Stimulated activated CD8-positive, alpha-beta memory T cell treated with anti-CD3 and anti-CD28 coated beads, Interleukin-2, amount 100 ng/mL, for 48 hours (primary cell): ENCODE data around the gene TMTC1.

Experiments
- DNase-seq, 2 donors: peaks; one replicate each; pipeline ENCODE4 v3.0.0-alpha.2; 2020; ENCODE audit warnings: low read depth in 2 of 2

TMTC1 gene

GRCh38 chr12:29780084-29780483 is 3.7 kb downstream of the TMTC1 start:
- no peak for DNase-seq

GRCh38 chr12:29778531-29778930 is 5.2 kb downstream of the TMTC1 start:
- DNase-seq = no peak

- no peak for DNase-seq
Observed at GRCh38 chr12:29773076-29773475, 10.7 kb downstream of the TMTC1 start.

- no peak for DNase-seq
Observed at GRCh38 chr12:29771786-29772185, 12.0 kb downstream of the TMTC1 start.

GRCh38 chr12:29771165-29771564 is 12.6 kb downstream of the TMTC1 start:
- no peak for DNase-seq

GRCh38 chr12:29769162-29769858 is 14.4 kb downstream of the TMTC1 start:
- no peak for DNase-seq

- DNase-seq = no peak
Observed at GRCh38 chr12:29768372-29768771, 15.4 kb downstream of the TMTC1 start.

- no peak for DNase-seq
Observed at GRCh38 chr12:29763301-29763683, 20.4 kb downstream of the TMTC1 start.

GRCh38 chr12:29762637-29763300 is 21.0 kb downstream of the TMTC1 start:
- DNase-seq = no peak

- DNase-seq = no peak
Observed at GRCh38 chr12:29759950-29760349, 23.8 kb downstream of the TMTC1 start.

GRCh38 chr12:29756741-29757390 is 26.9 kb downstream of the TMTC1 start:
- no peak for DNase-seq

GRCh38 chr12:29754235-29755189 is 29.2 kb downstream of the TMTC1 start:
- no peak for DNase-seq

- DNase-seq = no peak
Observed at GRCh38 chr12:29752121-29752520, 31.6 kb downstream of the TMTC1 start.

GRCh38 chr12:29751676-29752075 is 32.1 kb downstream of the TMTC1 start:
- DNase-seq = no peak

GRCh38 chr12:29750928-29751220 is 32.9 kb downstream of the TMTC1 start:
- no peak for DNase-seq

GRCh38 chr12:29750131-29750927 is 33.4 kb downstream of the TMTC1 start:
- no peak for DNase-seq

- no peak for DNase-seq
Observed at GRCh38 chr12:29744365-29744764, 39.4 kb downstream of the TMTC1 start.

GRCh38 chr12:29743801-29744200 is 39.9 kb downstream of the TMTC1 start:
- DNase-seq = no peak

- DNase-seq = no peak
Observed at GRCh38 chr12:29743077-29743476, 40.7 kb downstream of the TMTC1 start.

GRCh38 chr12:29742646-29743045 is 41.1 kb downstream of the TMTC1 start:
- no peak for DNase-seq
